SU-DHL-6 (cell line): ENCODE measurements around the gene B4GALNT3.
A peak's percentile ranks its signal among the peaks of the same experiment; 100 is the strongest.

Experiments
- H2AFZ ChIP-seq: fragments of 200-600 bp; sonication (generic); 2 replicates; pipeline ENCODE4 v1.6.1; 2014; ENCODE audit warnings: low read depth, mild to moderate bottlenecking, moderate library complexity, mixed read lengths, antibody characterized with exemption, low read length; ENCODE audit not compliant: severe bottlenecking
- H3F3A ChIP-seq: fragments of 200-600 bp; shearing (Covaris generic); 2 replicates; pipeline ENCODE4 v1.6.0; 2016; ENCODE audit warnings: antibody characterized with exemption, mild to moderate bottlenecking; ENCODE audit not compliant: insufficient read depth
- H3K27ac ChIP-seq: fragments of 200-600 bp; sonication (generic); 2 replicates; pipeline ENCODE4 v1.5.1; 2016; ENCODE audit warnings: low read depth, mild to moderate bottlenecking, low read length, moderate library complexity, mixed read lengths
- H3K27me3 ChIP-seq: fragments of 200-600 bp; sonication (generic), shearing (Covaris generic); 2 replicates; pipeline ENCODE4 v1.6.0; 2014; ENCODE audit warnings: mild to moderate bottlenecking, low read length
- H3K36me3 ChIP-seq: fragments of 200-600 bp; sonication (generic); 2 replicates; pipeline ENCODE4 v1.6.1; 2014; ENCODE audit warnings: mild to moderate bottlenecking, low read length, mixed read lengths
- H3K4me2 ChIP-seq: fragments of 300-600, 200-600 bp; shearing (Covaris generic), sonication (generic); 2 replicates; pipeline ENCODE4 v1.6.0; 2014; ENCODE audit warnings: low read length, low read depth, mild to moderate bottlenecking; ENCODE audit not compliant: poor library complexity, severe bottlenecking
- H3K4me3 ChIP-seq: fragments of 200-600 bp; sonication (generic); 2 replicates; pipeline ENCODE4 v1.5.1; 2014; ENCODE audit warnings: antibody characterized with exemption, low read length, mild to moderate bottlenecking, mixed read lengths; ENCODE audit not compliant: insufficient read depth, poor library complexity, severe bottlenecking
- H3K79me2 ChIP-seq: fragments of 200-600 bp; sonication (generic); 2 replicates; pipeline ENCODE4 v1.6.1; 2014; ENCODE audit warnings: mild to moderate bottlenecking, low read length, moderate library complexity; ENCODE audit not compliant: insufficient read depth
- H3K9ac ChIP-seq: fragments of 200-600 bp; sonication (generic); 2 replicates; pipeline ENCODE4 v1.7.0; 2014; ENCODE audit warnings: mild to moderate bottlenecking, low read length
- H3K9me2 ChIP-seq: fragments of 200-600 bp; sonication (generic); replicated peaks from 2 replicates; pipeline ENCODE4 v1.6.1; 2014; ENCODE audit warnings: low read length; ENCODE audit not compliant: insufficient read depth
- H3K9me3 ChIP-seq: fragments of 200-600 bp; sonication (generic); 2 replicates; pipeline ENCODE4 v1.6.1; 2014; ENCODE audit warnings: low read length, mixed read lengths; ENCODE audit not compliant: insufficient read depth
- H4K20me1 ChIP-seq: fragments of 200-600 bp; sonication (generic); 2 replicates; pipeline ENCODE4 v1.6.1; 2014; ENCODE audit warnings: low read depth, mild to moderate bottlenecking, antibody characterized with exemption, low read length, moderate library complexity, mixed read lengths
- EZH2phosphoT487 ChIP-seq: fragments of 200-600 bp; sonication (generic), shearing (Covaris generic); conservative IDR thresholded peaks from 2 replicates; pipeline ENCODE4 v1.6.1; 2018; ENCODE audit warnings: mild to moderate bottlenecking, antibody characterized with exemption, low read length, moderate library complexity, mixed read lengths
- TF ChIP-seq, protein P1 (sequence below): fragments of 200-600 bp; sonication (generic); IDR thresholded peaks from one replicate; pipeline ENCODE4 v1.5.1; 2017; ENCODE audit warnings: antibody characterized with exemption, mild to moderate bottlenecking, low read length, moderate library complexity; ENCODE audit not compliant: insufficient read depth, poor library complexity, severe bottlenecking

B4GALNT3 gene

DNA sequence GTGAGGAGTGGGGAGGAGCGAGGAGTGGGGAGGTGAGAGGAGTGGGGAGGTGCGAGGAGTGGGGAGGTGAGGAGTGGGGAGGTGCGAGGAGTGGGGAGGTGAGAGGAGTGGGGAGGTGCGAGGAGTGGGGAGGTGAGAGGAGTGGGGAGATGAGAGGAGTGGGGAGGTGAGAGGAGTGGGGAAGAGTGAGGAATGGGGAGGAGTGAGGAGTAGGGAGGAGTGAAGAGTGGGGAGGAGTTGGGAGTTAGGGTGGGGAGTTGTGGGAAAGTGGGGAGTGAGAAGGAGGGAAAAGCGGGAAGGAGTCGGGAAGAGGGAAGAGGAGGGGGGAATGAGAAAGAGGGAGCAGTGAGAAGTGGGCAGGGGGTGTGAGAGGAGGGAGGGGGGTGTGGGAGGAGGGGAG is 86.1 kb downstream of the B4GALNT3 start:
- no peaks in the 10 kb centered on the region for H4K20me1 ChIP-seq
- no peaks in the 10 kb centered on the region for H3K9me2 ChIP-seq
- no peaks in the 10 kb centered on the region for H3K36me3 ChIP-seq
- H3K9ac ChIP-seq, result no peak overlapping the region
- no peaks in the 10 kb centered on the region for H3K79me2 ChIP-seq
- H3K4me2 ChIP-seq, result no peak overlapping the region
- H3K27me3 ChIP-seq, result no peaks in the 10 kb centered on the region
- no peak overlapping the region for H3K4me3 ChIP-seq
- H3K27ac ChIP-seq, result no peak overlapping the region
- H2AFZ ChIP-seq, result no peak overlapping the region
- H3F3A ChIP-seq, result no peaks in the 10 kb centered on the region
- H3K9me3 ChIP-seq, result no peaks in the 10 kb centered on the region
- TF ChIP-seq EZH2phosphoT487, result no peak
- TF ChIP-seq, protein P1, sequence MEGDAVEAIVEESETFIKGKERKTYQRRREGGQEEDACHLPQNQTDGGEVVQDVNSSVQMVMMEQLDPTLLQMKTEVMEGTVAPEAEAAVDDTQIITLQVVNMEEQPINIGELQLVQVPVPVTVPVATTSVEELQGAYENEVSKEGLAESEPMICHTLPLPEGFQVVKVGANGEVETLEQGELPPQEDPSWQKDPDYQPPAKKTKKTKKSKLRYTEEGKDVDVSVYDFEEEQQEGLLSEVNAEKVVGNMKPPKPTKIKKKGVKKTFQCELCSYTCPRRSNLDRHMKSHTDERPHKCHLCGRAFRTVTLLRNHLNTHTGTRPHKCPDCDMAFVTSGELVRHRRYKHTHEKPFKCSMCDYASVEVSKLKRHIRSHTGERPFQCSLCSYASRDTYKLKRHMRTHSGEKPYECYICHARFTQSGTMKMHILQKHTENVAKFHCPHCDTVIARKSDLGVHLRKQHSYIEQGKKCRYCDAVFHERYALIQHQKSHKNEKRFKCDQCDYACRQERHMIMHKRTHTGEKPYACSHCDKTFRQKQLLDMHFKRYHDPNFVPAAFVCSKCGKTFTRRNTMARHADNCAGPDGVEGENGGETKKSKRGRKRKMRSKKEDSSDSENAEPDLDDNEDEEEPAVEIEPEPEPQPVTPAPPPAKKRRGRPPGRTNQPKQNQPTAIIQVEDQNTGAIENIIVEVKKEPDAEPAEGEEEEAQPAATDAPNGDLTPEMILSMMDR, result no peak

DNA sequence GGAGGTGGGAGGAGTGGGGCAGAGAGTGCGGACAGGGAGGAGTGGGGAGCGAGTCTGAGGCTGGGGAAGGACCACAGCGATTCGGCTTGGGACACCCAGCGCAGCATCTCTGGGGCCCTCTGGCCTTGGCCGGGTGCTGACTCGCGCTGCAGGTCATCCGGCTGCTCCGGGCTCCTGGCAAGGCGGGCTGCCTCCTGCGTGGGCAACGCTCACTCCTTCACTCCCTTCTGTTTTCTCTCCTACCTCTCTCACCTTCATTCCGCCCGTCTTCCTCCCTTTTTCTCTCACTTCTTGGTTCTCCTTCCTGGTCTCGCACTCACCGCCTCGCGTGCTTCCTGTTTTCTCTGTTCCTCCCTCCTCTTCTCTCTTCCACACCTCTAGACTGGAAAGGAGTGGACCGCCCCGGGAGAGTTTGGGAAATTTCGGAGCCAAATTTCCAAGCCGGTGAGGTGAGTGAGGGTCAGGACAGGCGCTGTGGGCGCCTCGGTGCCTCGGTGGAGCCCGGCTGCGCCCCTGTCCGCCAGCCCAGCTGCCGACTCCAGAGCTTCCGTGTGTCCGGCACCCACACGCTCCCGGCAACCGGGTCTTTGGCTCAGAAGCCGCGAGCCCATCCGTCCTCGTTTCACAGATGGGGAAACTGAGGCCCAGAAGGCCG is 86.7 kb downstream of the B4GALNT3 start:
- no peaks in the 10 kb centered on the region for H4K20me1 ChIP-seq
- H3K9me2 ChIP-seq, result no peaks in the 10 kb centered on the region
- no peaks in the 10 kb centered on the region for H3K9me3 ChIP-seq
- no peaks in the 10 kb centered on the region for H3F3A ChIP-seq
- no peaks in the 10 kb centered on the region for H3K79me2 ChIP-seq
- peak overlapping the region; percentile 28 for H3K4me2 ChIP-seq
- no peak overlapping the region for H3K27ac ChIP-seq
- no peaks in the 10 kb centered on the region for H3K36me3 ChIP-seq
- TF ChIP-seq, protein P1, result no peak
- no peak overlapping the region for H2AFZ ChIP-seq
- no peak overlapping the region for H3K9ac ChIP-seq
- no peaks in the 10 kb centered on the region for H3K27me3 ChIP-seq
- H3K4me3 ChIP-seq, result no peak overlapping the region

DNA sequence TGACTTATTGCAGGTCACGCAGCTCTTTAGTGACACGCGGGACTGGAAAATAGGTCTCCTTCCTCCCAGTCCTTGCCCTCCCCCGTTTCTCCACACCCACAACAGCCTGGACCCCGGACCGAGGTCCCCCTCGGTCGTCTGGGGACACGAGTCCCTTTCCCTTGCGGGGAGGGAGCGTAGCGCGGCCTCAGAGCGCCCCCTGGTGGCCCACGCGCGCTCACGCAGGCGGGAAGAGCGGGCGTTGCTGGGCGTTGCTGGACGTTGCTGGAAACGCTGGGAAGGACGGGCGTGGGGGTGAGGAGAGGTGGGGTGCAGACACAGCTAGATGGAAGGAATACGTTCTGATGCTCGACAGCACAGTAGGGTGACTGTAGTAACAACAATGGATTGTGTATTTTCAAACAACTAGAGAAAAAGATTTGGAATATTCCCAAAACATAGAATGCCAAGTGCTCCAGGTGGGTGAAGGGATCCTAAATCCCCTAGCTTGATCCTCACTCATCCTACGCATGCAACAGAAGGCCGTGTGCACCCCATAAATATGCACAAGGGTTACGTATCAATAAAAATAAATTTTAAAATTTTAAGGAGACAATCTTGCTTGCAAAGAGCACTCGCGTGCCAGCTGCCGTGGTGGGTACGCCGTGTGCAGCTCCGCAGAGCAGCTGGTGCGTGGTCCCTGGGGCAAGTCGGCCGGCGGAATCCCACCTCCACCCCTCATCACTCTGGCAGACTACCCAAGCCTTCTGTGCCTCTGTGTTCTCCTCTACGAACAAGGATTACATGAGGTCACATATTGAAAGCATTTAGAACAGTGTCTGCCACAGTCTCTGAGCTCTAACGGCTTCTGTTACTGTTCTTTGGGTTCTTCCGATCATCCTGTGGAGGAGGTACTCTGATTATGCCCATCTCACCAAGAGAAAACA is 87.4 kb downstream of the B4GALNT3 start:
- no peaks in the 10 kb centered on the region for H3F3A ChIP-seq
- H3K9me2 ChIP-seq, result no peaks in the 10 kb centered on the region
- H3K79me2 ChIP-seq, result no peaks in the 10 kb centered on the region
- H2AFZ ChIP-seq, result no peak overlapping the region
- TF ChIP-seq EZH2phosphoT487, result no peak
- TF ChIP-seq, protein P1, result peak; percentile 97
- H3K9me3 ChIP-seq, result no peaks in the 10 kb centered on the region
- H3K4me2 ChIP-seq, result peak overlapping the region; percentile 28
- no peak overlapping the region for H3K27ac ChIP-seq
- H4K20me1 ChIP-seq, result no peaks in the 10 kb centered on the region
- no peak overlapping the region for H3K4me3 ChIP-seq
- H3K36me3 ChIP-seq, result no peaks in the 10 kb centered on the region
- H3K27me3 ChIP-seq, result no peaks in the 10 kb centered on the region
- H3K9ac ChIP-seq, result no peak overlapping the region
